ENCODE measurements around the gene EPB41L5. TPM values are rescaled to one million over a fixed set of nuclear protein-coding genes. Genes with fewer than 3 reads are reported as not detected.
A peak's percentile ranks its signal among the peaks of the same experiment; 100 is the strongest.

Gene EPB41L5
- total and polyA plus RNA-seq, 10 donors: 0.97 to 10.5 (median 8.5) TPM

- TF ChIP-seq CTCF (IDR thresholded peaks at IDR 0.05 in 8 of 11, conservative IDR thresholded peaks at IDR 0.05 in 3 of 11) (no peak), POLR2A (IDR thresholded peaks at IDR 0.05) (no peak), POLR2AphosphoS5 (IDR thresholded peaks at IDR 0.05) (no peak)
- H3K4me1 ChIP-seq: peaks cover 13 to 37% (median 24%) of the 10 kb centered on the region in 6 donors
- H3K36me3 ChIP-seq: peaks cover 0 to 12% (median 0%) of the 10 kb centered on the region in 6 donors
- DNase-seq: no peak
- H3K27me3 ChIP-seq (replicated peaks in 1 of 7): no peaks in the 10 kb centered on the region
- no peaks in the 10 kb centered on the region for H3K9me3 ChIP-seq
- no peak overlapping the region for H3K4me3 ChIP-seq
- no peak overlapping the region for H3K27ac ChIP-seq
- intact Hi-C loops (cut with DNase I; ENCODE audit: low total_unique reads): no loop called here
Measured at GRCh38 chr2:120108049-120108448, 95.2 kb downstream of the EPB41L5 start.

- TF ChIP-seq POLR2A (IDR thresholded peaks at IDR 0.05) (no peak), POLR2AphosphoS5 (IDR thresholded peaks at IDR 0.05) (no peak), CTCF (IDR thresholded peaks at IDR 0.05 in 8 of 11, conservative IDR thresholded peaks at IDR 0.05 in 3 of 11) (no peak)
- intact Hi-C loops (cut with DNase I; ENCODE audit: low total_unique reads): no loop called here
- Histone ChIP-seq H3K27ac (peak overlapping the region in 5 of 8 donors; percentile 59 to 83 (median 74)), H3K4me3 (peak overlapping the region in 1 of 8 donors; percentile 39), H3K27me3 (replicated peaks in 1 of 7) (no peaks in the 10 kb centered on the region), H3K4me1 (peaks cover 13 to 37% (median 24%) of the 10 kb centered on the region in 6 donors), H3K9me3 (no peaks in the 10 kb centered on the region), H3K36me3 (peaks cover 0 to 8% (median 0%) of the 10 kb centered on the region in 6 donors)
- DNase-seq: no peak
- WGBS, 5 donors: 95 to 100% (median 98%) methylated on average over 1 of the region's 1 CpG
Measured at GRCh38 chr2:120108749-120109148, 95.9 kb downstream of the EPB41L5 start.

GRCh38 chr2:120109186-120110061, 96.5 kb downstream of the EPB41L5 start:
- Histone ChIP-seq H3K9me3 (no peaks in the 10 kb centered on the region), H3K4me1 (peaks cover 13 to 37% (median 24%) of the 10 kb centered on the region in 6 donors), H3K27ac (peak overlapping the region in 7 of 8 donors; percentile 35 to 83 (median 66)), H3K36me3 (peaks cover 0 to 1% (median 0%) of the 10 kb centered on the region in 6 donors), H3K27me3 (replicated peaks in 1 of 7) (no peaks in the 10 kb centered on the region), H3K4me3 (peak overlapping the region in 1 of 8 donors; percentile 39)
- TF ChIP-seq CTCF (IDR thresholded peaks at IDR 0.05 in 8 of 11, conservative IDR thresholded peaks at IDR 0.05 in 3 of 11): peak in 9 of 11 experiments; percentile 19 to 60 (median 42)
- no peak for TF ChIP-seq POLR2A (IDR thresholded peaks at IDR 0.05)
- no peak for DNase-seq
- intact Hi-C loops (cut with DNase I; ENCODE audit: low total_unique reads): loop anchor here (5.0 to 10.0 kb wide), 2 partner anchors 205 to 573 kb away; no protein-coding TSS in a partner anchor
- 32 to 50% (median 43%) methylated on average over 3 of the region's 3 CpGs for WGBS, 5 donors

- peak overlapping the region in 4 of 8 donors; percentile 35 to 83 (median 76) for H3K27ac ChIP-seq
- 68 to 93% (median 87%) methylated on average over 3 of the region's 3 CpGs for WGBS, 5 donors
- intact Hi-C loops (cut with DNase I; ENCODE audit: low total_unique reads): loop anchor here (5.0 to 10.0 kb wide), 2 partner anchors 205 to 572 kb away; no protein-coding TSS in a partner anchor
- H3K27me3 ChIP-seq (replicated peaks in 1 of 7): no peaks in the 10 kb centered on the region
- TF ChIP-seq POLR2AphosphoS5 (IDR thresholded peaks at IDR 0.05): no peak
- peak in 2 of 11 experiments; percentile 2 to 3 for TF ChIP-seq CTCF (IDR thresholded peaks at IDR 0.05 in 8 of 11, conservative IDR thresholded peaks at IDR 0.05 in 3 of 11)
- peaks cover 13 to 37% (median 24%) of the 10 kb centered on the region in 6 donors for H3K4me1 ChIP-seq
- H3K36me3 ChIP-seq: no peaks in the 10 kb centered on the region
- no peak overlapping the region for H3K4me3 ChIP-seq
- H3K9me3 ChIP-seq: no peaks in the 10 kb centered on the region
- DNase-seq: no peak
Measured at GRCh38 chr2:120110062-120110362, 97.1 kb downstream of the EPB41L5 start.

Data from spleen (tissue), 11 donors.